ENCODE measurements around the gene CAMK1D.

CAMK1D gene

GRCh38 chr10:12755075-12755474, 405.7 kb downstream of the CAMK1D start:
- no peak for DNase-seq (ENCODE audit: low read depth, low spot score)

GRCh38 chr10:12757351-12757750, 408.0 kb downstream of the CAMK1D start:
- no peak for DNase-seq (ENCODE audit: low read depth, low spot score)

- no peak for DNase-seq (ENCODE audit: low read depth, low spot score)
These were observed 408.9 kb downstream of the CAMK1D start for GRCh38 chr10:12758271-12758670.

GRCh38 chr10:12766223-12766622, 416.9 kb downstream of the CAMK1D start:
- no peak for DNase-seq (ENCODE audit: low read depth, low spot score)

- no peak for DNase-seq (ENCODE audit: low read depth, low spot score)
These were observed 419.1 kb downstream of the CAMK1D start for GRCh38 chr10:12768156-12769100.

- DNase-seq (ENCODE audit: low read depth, low spot score): no peak
These were observed 420.1 kb downstream of the CAMK1D start for GRCh38 chr10:12769323-12770044.

- DNase-seq (ENCODE audit: low read depth, low spot score): no peak
These were observed 422.8 kb downstream of the CAMK1D start for GRCh38 chr10:12771981-12772760.

GRCh38 chr10:12772797-12773587, 423.6 kb downstream of the CAMK1D start:
- no peak for DNase-seq (ENCODE audit: low read depth, low spot score)

GRCh38 chr10:12774204-12774894, 425.0 kb downstream of the CAMK1D start:
- DNase-seq (ENCODE audit: low read depth, low spot score): no peak

- DNase-seq (ENCODE audit: low read depth, low spot score): no peak
These were observed 428.7 kb downstream of the CAMK1D start for GRCh38 chr10:12777840-12778585.

GRCh38 chr10:12780634-12781601, 431.6 kb downstream of the CAMK1D start:
- no peak for DNase-seq (ENCODE audit: low read depth, low spot score)

GRCh38 chr10:12781976-12782375, 432.6 kb downstream of the CAMK1D start:
- no peak for DNase-seq (ENCODE audit: low read depth, low spot score)

- DNase-seq (ENCODE audit: low read depth, low spot score): no peak
These were observed 433.2 kb downstream of the CAMK1D start for GRCh38 chr10:12782537-12782936.

GRCh38 chr10:12783293-12783692, 433.9 kb downstream of the CAMK1D start:
- no peak for DNase-seq (ENCODE audit: low read depth, low spot score)

GRCh38 chr10:12784646-12785045, 435.3 kb downstream of the CAMK1D start:
- DNase-seq (ENCODE audit: low read depth, low spot score): no peak

GRCh38 chr10:12785415-12785831, 436.1 kb downstream of the CAMK1D start:
- no peak for DNase-seq (ENCODE audit: low read depth, low spot score)

- DNase-seq (ENCODE audit: low read depth, low spot score): no peak
These were observed 437.9 kb downstream of the CAMK1D start for GRCh38 chr10:12787297-12787696.

- DNase-seq (ENCODE audit: low read depth, low spot score): no peak
These were observed 438.9 kb downstream of the CAMK1D start for GRCh38 chr10:12788277-12788676.

- DNase-seq (ENCODE audit: low read depth, low spot score): no peak
These were observed 440.9 kb downstream of the CAMK1D start for GRCh38 chr10:12790270-12790669.
